Stimulated activated naive B cell treated with anti-CD40 and anti-IgM and Interleukin-4, amounts not matched to agents 10 μg/mL and 1 μg/mL and 100 μg/mL, for 72 hours (primary cell): ENCODE data around the gene PKD1.

Source experiments
- ATAC-seq, 2 donors: fragments of 150-1000 bp; cut with Tn5 transposase; replicated peaks; 2 replicates each; pipeline ENCODE4 v1.10.0; 2021; ENCODE audit warnings: moderate library complexity in 1 of 2
- DNase-seq: peaks from one replicate; pipeline ENCODE4 v3.0.0; 2021
- H3K27ac Mint-ChIP-seq: one replicate; pipeline ENCODE4 v1.8.0; 2022; ENCODE audit warnings: mild to moderate bottlenecking, mixed read lengths
- H3K27me3 Mint-ChIP-seq, 2 donors: one replicate each; pipeline ENCODE4 v1.8.0; 2022; ENCODE audit warnings: mixed read lengths in 2 of 2
- H3K36me3 Mint-ChIP-seq, 2 donors: one replicate each; pipeline ENCODE4 v1.8.0; 2022; ENCODE audit warnings: mixed read lengths in 2 of 2, mild to moderate bottlenecking in 1 of 2
- H3K4me1 Mint-ChIP-seq, 2 donors: one replicate each; pipeline ENCODE4 v1.8.0; 2022; ENCODE audit warnings: mixed read lengths in 2 of 2, mild to moderate bottlenecking in 1 of 2
- H3K4me3 Mint-ChIP-seq, 2 donors: one replicate each; pipeline ENCODE4 v1.8.0; 2022; ENCODE audit warnings: mild to moderate bottlenecking in 2 of 2, mixed read lengths in 2 of 2, moderate library complexity in 1 of 2
- H3K9me3 Mint-ChIP-seq, 2 donors: one replicate each; pipeline ENCODE4 v1.8.0; 2022; ENCODE audit warnings: mixed read lengths in 2 of 2, mild to moderate bottlenecking in 1 of 2

The PKD1 gene

DNA sequence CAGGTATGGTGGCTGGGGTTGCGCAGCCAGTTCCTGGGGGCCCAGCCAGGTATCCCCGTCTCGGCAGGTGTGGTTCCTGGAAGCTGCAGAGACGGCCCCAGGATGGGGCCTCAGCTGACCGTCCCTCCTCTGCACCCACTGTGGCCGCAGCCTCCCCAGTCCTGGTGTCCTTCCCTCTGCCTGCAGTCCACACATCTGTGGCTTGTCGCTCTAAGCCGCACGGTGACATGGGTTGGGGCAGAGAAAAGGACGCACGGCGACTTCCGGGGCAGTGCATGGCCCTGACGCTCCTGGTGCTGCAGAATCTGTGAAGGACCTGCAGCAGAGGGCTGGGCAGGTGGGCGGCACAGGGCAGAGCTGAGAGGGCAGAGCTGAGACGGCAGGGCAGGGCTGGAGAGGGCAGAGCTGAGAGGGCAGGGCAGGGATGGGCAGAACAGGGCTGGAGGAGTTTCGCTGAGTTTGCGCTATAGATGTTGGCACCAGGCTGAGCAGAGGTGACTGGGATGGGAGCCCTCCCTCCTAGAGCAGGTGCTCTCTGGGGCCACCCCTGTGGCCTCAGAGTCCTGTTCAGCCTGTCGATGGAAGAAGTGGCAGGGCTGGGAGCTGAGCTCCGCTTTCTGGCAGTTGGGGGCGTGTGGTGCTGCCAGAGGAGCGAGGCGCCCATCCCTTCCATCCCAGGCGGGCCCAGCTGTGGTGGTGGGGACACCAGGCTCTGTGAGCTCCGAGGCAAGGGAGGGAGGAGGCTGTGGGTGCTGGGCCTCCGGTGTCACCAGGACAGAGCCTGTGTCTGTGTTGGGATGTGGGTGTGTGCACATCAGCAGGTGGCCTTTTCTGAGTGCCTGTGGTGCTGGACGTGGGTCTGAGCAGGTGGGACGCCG is 64.9 kb downstream of the PKD1 start:
- DNase-seq (no peak), ATAC-seq (no peak)
- Mint-ChIP-seq H3K9me3 (peaks cover 0 to 3% of the 10 kb centered on the region in 2 donors), H3K27me3 (no peaks in the 10 kb centered on the region), H3K4me3 (no peak overlapping the region), H3K27ac (peak overlapping the region; percentile 47), H3K36me3 (peaks cover 51 to 61% of the 10 kb centered on the region in 2 donors), H3K4me1 (peaks cover 0 to 3% of the 10 kb centered on the region in 2 donors)

DNA sequence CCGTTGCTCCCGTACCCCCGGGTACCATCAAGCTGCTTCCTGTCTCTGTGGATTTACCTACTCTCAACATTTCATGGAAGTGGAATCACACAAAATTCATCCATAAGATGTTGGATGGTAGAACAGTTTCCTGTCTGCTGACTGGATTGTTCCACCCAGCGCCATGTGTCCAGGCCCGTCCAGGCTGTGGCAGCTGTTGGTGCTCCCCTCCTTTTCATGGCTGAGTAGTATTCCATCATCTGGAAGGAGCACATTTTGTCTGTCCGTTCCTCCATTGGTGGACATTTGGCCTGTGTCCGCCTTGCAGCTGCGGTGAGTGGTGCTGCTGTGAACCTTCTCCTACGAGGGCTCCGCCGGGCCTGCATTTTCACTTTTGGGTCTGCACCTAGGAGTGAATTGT is 69.6 kb downstream of the PKD1 start:
- Mint-ChIP-seq H3K36me3 (peaks cover 44 to 57% of the 10 kb centered on the region in 2 donors), H3K4me1 (peaks cover 0 to 3% of the 10 kb centered on the region in 2 donors), H3K9me3 (peaks cover 0 to 3% of the 10 kb centered on the region in 2 donors), H3K4me3 (no peak overlapping the region), H3K27ac (peak overlapping the region; percentile 37), H3K27me3 (no peaks in the 10 kb centered on the region)
- DNase-seq = no peak
- ATAC-seq = no peak

DNA sequence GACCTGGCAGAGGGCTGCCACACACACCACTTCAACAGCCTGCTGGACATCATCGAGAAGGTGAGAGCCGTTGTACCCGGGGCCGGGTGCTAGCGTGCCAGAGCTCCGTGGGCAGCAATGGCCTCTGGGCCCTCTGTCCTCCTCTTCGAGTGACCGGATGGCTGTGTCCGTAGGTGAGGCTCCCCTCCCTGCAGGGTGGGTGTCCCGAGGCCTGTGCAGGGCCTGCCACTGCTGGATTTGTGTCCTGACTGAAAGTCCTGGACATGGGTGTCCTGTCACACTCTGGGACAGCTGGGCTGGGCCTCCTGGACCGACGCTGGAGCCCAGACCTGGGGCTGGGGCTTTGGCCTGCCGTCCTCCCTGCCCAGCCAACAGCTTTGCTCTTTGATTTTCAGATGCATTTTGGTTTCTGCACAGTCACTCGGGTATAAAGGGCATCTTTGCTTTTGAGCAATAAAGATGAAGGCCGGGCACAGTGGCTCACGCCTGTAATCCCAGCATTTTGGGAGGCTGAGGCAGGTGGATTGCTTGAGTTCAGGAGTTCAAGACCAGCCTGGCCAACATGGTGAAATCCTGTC is 71.2 kb downstream of the PKD1 start:
- H3K4me3 Mint-ChIP-seq = no peak overlapping the region
- H3K27me3 Mint-ChIP-seq = no peaks in the 10 kb centered on the region
- no peak for DNase-seq
- H3K4me1 Mint-ChIP-seq = no peaks in the 10 kb centered on the region
- H3K27ac Mint-ChIP-seq = no peak overlapping the region
- no peak for ATAC-seq
- peaks cover 0 to 3% of the 10 kb centered on the region in 2 donors for H3K9me3 Mint-ChIP-seq
- peaks cover 47 to 55% of the 10 kb centered on the region in 2 donors for H3K36me3 Mint-ChIP-seq

DNA sequence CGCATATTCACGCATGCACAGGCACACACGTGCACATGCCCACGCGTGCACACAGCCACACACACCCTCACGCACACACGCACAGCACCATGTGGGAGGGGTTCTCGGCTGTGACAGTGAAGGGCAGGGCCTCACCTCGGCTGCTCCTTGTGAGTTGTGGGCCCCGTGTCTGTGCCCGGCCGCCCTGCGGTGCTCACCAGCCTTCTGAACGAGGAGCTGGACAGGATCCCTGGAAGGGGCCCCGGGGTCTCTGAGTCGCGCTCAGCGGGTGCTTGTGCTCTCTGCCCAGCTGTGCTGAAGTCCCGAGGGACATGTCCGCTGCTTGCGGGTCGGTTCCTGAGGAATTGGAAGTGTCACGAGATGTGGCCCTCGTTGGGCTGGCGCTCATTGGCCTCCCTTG is 71.8 kb downstream of the PKD1 start:
- no peak for DNase-seq
- Mint-ChIP-seq H3K27me3 (no peaks in the 10 kb centered on the region), H3K9me3 (peaks cover 0 to 3% of the 10 kb centered on the region in 2 donors), H3K4me3 (no peak overlapping the region), H3K27ac (no peak overlapping the region), H3K36me3 (peaks cover 45 to 52% of the 10 kb centered on the region in 2 donors), H3K4me1 (no peaks in the 10 kb centered on the region)
- no peak for ATAC-seq

DNA sequence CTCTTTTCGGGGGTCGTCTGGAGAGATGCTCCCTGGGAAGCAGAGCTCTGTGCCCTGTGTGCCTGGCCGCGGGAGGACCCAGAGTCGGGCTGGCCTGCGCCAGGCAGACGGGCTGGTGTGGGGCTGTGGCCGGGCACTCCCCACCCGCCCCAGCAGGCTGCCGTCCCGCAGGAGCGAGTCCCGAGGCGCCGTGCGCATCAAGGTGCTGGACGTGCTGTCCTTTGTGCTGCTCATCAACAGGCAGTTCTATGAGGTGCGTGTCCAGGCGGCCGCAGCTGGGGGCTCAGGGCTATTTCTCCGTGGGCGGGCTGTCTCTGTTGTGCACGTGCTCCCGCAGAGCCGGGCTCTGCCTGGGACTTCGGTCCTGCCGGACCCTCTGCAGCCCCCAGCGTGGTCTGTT is 72.9 kb downstream of the PKD1 start:
- no peak for ATAC-seq
- peak overlapping the region; percentile 25 for H3K27ac Mint-ChIP-seq
- H3K36me3 Mint-ChIP-seq = peaks cover 49 to 51% of the 10 kb centered on the region in 2 donors
- DNase-seq = no peak
- H3K4me1 Mint-ChIP-seq = no peaks in the 10 kb centered on the region
- H3K4me3 Mint-ChIP-seq = no peak overlapping the region
- no peaks in the 10 kb centered on the region for H3K27me3 Mint-ChIP-seq
- peaks cover 0 to 3% of the 10 kb centered on the region in 2 donors for H3K9me3 Mint-ChIP-seq

DNA sequence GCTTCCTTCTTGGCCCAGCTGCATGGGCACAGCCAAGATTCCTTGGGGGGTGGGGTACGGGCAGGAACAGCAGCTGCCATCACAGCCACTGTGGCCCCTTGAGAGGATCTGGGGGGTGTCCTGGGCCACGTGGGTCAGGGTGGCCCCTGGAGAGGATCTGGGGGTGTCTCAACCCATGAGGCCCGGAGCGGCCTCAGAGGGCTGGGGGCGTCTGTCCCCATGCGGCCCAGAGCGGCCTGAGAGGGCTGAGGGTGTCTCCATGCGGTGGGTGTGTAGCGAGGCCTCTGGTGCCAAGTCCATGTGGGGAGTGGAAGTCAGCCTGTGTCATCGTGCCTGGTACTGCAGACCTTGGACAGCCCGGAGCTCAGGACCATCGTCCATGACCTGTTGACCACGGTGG is 74.2 kb downstream of the PKD1 start:
- H3K36me3 Mint-ChIP-seq = peaks cover 45 to 49% of the 10 kb centered on the region in 2 donors
- H3K4me3 Mint-ChIP-seq = no peak overlapping the region
- no peak overlapping the region for H3K27ac Mint-ChIP-seq
- no peak for DNase-seq
- H3K27me3 Mint-ChIP-seq = no peaks in the 10 kb centered on the region
- no peaks in the 10 kb centered on the region for H3K4me1 Mint-ChIP-seq
- no peak for ATAC-seq
- H3K9me3 Mint-ChIP-seq = peaks cover 0 to 3% of the 10 kb centered on the region in 2 donors

DNA sequence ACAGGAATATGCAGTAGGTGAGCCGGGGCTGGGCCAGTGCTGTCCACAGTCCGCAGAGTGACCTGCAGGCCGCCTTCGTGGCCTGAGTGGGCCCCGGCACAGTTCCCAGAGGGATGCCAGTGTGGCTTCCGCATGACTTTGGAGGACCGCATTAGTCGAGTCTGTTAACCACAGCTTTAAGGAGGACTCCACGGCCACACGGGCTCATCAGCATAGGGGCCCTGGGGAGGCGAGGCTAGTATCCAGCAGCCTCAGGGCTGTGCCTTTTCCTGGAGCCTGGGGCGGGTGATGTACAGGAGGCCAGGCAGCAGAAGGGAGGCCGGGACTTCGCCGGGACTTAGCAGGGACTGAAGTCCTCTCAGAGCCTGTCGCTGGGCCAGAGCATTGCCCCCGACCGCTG is 74.7 kb downstream of the PKD1 start:
- Mint-ChIP-seq H3K36me3 (peaks cover 41 to 44% of the 10 kb centered on the region in 2 donors), H3K4me3 (no peak overlapping the region)

DNA sequence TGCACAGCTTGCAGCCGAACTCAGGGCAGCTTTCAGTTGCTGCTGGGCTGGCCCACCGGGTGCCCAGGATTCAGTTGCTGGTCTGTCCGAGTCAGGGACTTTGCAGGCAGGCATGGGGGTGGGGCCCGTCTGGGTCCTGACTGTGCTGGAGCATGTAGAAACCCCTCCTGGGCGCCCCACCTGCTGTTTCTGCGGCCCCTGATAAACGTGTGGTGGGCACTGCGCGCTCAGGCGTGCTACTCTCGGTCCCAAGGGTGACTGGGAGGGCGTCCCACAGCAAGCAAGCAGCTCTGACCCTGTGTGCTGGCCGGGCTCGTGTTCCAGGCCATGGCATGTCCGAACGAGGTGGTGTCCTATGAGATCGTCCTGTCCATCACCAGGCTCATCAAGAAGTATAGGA is 75.4 kb downstream of the PKD1 start:
- DNase-seq (no peak), ATAC-seq (no peak)
- Mint-ChIP-seq H3K27me3 (no peaks in the 10 kb centered on the region), H3K36me3 (peaks cover 37 to 44% of the 10 kb centered on the region in 2 donors), H3K4me3 (no peak overlapping the region), H3K9me3 (no peaks in the 10 kb centered on the region), H3K4me1 (peaks cover 0 to 2% of the 10 kb centered on the region in 2 donors), H3K27ac (no peak overlapping the region)

More for the DNA sequence above, 74.7 kb downstream of the PKD1 start:
- ATAC-seq (no peak), DNase-seq (no peak)
- Mint-ChIP-seq H3K4me1 (no peaks in the 10 kb centered on the region), H3K27ac (peak overlapping the region; percentile 65), H3K9me3 (peaks cover 0 to 2% of the 10 kb centered on the region in 2 donors), H3K27me3 (no peaks in the 10 kb centered on the region)

DNA sequence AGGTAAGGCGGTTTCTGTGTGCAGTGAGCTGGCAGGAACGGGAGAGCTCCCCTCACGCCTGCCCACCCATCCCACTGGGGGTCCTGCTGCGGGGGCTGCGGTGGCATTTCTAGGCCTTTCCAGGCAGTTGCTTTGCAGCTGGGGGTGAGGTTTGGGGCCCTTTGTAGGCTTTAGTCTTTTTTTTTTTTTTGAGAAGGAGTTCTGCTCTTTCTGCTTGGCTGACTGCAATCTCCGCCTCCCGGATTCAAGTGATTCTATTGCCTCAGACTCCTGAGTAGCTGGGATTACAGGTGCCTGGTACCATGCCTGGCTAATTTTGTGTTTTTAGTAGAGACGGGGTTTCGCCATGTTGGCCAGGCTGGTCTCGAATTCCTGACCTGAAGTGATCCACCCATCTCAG is 76.8 kb downstream of the PKD1 start:
- Mint-ChIP-seq H3K27me3 (no peaks in the 10 kb centered on the region), H3K4me1 (peaks cover 0 to 2% of the 10 kb centered on the region in 2 donors), H3K27ac (no peak overlapping the region), H3K4me3 (no peak overlapping the region), H3K9me3 (no peaks in the 10 kb centered on the region), H3K36me3 (peaks cover 37 to 43% of the 10 kb centered on the region in 2 donors)
- ATAC-seq (no peak), DNase-seq (no peak)

DNA sequence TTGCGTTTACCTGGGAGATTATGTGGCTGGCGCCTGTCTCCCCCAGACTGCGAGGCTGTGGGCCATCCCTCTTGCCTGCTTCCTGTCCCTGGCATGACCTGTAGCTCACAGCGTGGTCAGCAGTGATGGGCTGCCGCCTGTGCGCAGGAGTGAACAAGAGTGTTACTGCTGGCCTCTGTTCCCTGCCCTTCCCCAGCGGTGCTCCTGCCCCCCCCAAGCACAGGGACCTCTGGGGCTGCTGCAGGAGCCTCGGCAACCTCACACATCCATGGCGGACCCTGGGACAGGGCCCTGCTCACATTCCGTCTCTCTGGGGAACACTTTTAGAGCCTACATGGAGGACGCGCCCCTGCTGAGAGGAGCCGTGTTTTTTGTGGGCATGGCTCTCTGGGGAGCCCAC is 77.3 kb downstream of the PKD1 start:
- DNase-seq (no peak), ATAC-seq (no peak)
- H3K27me3 Mint-ChIP-seq = no peaks in the 10 kb centered on the region
- peak overlapping the region; percentile 51 for H3K27ac Mint-ChIP-seq
- peaks cover 0 to 2% of the 10 kb centered on the region in 2 donors for H3K4me1 Mint-ChIP-seq
- no peak overlapping the region for H3K4me3 Mint-ChIP-seq
- no peaks in the 10 kb centered on the region for H3K9me3 Mint-ChIP-seq
- H3K36me3 Mint-ChIP-seq = peaks cover 37 to 42% of the 10 kb centered on the region in 2 donors

DNA sequence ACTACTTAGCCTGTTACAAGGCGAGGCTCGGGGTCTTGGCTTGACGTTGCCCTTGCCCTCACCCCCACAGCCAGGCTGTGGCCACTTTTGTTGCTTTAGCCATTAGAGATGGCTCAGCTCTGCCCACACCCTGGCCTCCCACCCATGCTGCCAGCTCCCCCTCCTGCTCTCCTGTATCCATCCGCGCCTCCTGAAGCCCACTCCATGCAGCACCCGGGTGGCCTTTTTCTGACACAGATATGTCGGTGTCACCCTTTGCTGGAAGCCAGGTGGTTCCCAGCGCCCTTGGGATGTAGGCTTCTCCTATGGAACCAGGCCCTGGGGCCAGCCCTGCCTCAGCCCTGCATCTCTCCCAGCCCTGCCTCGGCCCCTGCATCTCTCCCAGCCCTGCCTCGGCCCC is 78.3 kb downstream of the PKD1 start:
- Mint-ChIP-seq H3K36me3 (peaks cover 41 to 44% of the 10 kb centered on the region in 2 donors), H3K9me3 (no peaks in the 10 kb centered on the region), H3K27ac (no peak overlapping the region), H3K27me3 (no peaks in the 10 kb centered on the region), H3K4me3 (no peak overlapping the region), H3K4me1 (peaks cover 0 to 2% of the 10 kb centered on the region in 2 donors)
- no peak for ATAC-seq
- no peak for DNase-seq

DNA sequence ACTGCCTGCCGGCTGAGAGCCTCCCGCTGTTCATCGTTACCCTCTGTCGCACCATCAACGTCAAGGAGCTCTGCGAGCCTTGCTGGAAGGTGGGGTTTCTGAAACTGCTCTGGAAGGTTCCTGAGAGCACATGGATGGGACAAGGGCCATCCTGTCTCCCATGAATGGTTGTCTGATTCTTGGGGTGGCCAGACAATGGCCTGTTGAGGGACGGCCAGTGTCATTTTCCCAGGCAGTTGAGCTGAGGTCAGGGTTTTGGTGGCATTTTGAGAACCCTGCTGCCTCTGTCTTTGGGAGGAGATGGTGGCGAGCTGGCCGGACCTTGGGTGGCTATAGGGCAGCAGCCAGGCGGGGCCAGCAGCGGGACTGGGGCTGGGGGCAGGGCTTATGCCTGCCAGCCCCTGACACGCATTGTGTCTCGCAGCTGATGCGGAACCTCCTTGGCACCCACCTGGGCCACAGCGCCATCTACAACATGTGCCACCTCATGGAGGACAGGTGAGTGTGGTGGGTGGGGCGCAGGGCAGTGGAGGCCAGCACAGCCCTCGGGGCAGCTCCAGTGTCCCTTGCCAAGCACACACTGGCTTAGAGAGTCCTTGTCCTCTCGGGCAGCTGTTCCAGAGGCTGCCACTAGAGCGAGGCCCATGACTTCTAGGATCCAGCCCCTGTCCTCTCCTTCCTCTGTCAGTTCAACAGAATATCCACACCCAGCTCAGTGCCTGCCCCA is 78.9 kb downstream of the PKD1 start:
- DNase-seq (no peak), ATAC-seq (no peak)
- Mint-ChIP-seq H3K27me3 (no peaks in the 10 kb centered on the region), H3K4me3 (no peak overlapping the region), H3K9me3 (no peaks in the 10 kb centered on the region), H3K36me3 (peaks cover 44 to 45% of the 10 kb centered on the region in 2 donors), H3K4me1 (peaks cover 0 to 2% of the 10 kb centered on the region in 2 donors), H3K27ac (no peak overlapping the region)

DNA sequence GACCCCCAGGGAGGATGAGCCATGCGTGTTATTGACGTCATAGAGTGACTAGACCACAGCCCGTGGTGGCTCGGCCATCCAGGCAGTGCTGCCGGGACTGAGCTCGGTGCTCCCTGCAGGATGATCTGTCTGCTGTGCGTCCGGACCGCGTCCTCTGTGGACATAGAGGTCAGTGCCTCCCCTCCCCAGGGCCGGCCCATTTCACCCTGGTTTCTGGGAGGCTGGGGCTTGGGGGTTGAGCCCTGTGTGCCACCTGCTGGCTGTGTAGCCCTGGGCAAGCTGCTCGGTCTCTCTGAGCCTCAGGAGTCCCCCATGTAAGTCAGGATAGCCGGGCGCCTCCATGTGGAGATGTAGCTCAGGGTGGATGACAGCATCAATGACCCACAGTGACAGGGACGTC is 79.6 kb downstream of the PKD1 start:
- Mint-ChIP-seq H3K36me3 (peaks cover 44 to 50% of the 10 kb centered on the region in 2 donors), H3K27me3 (no peaks in the 10 kb centered on the region)

DNA sequence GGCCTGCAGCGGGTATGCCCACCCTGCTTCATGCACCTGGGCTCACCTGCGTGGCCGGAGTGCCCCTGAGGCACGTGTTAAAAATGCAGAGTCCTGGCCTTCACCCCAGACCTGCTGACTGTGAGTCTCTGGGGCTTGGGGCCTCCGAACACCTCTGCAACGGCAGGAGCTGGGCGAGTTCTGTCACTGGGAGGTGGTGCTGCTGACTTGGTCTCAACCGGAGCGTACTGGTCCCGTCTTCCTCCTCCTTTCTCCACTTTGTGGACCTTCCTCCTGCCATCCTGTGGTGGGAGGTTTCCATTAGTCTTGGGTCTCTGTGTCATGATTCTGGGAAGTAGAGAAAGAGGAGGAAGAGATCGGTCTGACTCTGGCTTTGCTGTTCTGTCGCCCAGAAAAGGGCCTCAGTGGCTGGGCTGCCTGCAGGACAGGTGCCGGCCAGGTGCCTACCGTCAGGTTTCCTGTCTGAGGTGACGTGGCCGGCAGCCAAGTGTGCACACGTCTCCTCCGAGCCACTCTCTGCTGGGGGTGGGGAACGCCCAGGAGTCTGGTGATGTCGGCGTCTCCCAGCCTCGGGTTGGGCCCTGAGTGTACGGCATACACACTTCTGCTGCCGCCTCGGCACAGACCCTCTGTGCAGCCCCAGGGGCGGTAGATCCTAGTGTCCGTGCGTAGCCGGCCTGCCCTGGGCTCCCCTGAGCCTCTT is 81.0 kb downstream of the PKD1 start:
- Mint-ChIP-seq H3K27me3 (no peaks in the 10 kb centered on the region), H3K4me3 (no peak overlapping the region), H3K36me3 (peaks cover 33 to 44% of the 10 kb centered on the region in 2 donors), H3K4me1 (peaks cover 0 to 2% of the 10 kb centered on the region in 2 donors), H3K27ac (no peak overlapping the region), H3K9me3 (no peaks in the 10 kb centered on the region)
- ATAC-seq (no peak), DNase-seq (no peak)

More for the DNA sequence above, 79.6 kb downstream of the PKD1 start:
- H3K27ac Mint-ChIP-seq = no peak overlapping the region
- ATAC-seq (no peak), DNase-seq (no peak)
- peaks cover 0 to 2% of the 10 kb centered on the region in 2 donors for H3K4me1 Mint-ChIP-seq
- H3K9me3 Mint-ChIP-seq = no peaks in the 10 kb centered on the region
- H3K4me3 Mint-ChIP-seq = no peak overlapping the region
